Stomach (tissue), 9 donors: ENCODE data around the gene RGS9BP. TPM values are rescaled to one million over a fixed set of nuclear protein-coding genes. Genes with fewer than 3 reads are reported as not detected.

Source experiments
- DNase-seq, 2 donors: peaks; one replicate each; pipeline versions ENCODE4 v3.0.0 to v3.0.0-alpha.2; 2013 to 2019
- H3K27ac ChIP-seq, 5 donors: fragments of 200-600 bp in 4 of 5; sonication (generic) in 4 of 5; one replicate each; pipeline ENCODE4 v1.5.1; 2013 to 2019; ENCODE audit warnings: mild to moderate bottlenecking in 1 of 5, moderate library complexity in 1 of 5
- H3K27me3 ChIP-seq, 3 donors: fragments of 200-600 bp; sonication (generic); one replicate each; pipeline ENCODE4 v1.5.1; 2017 to 2019; ENCODE audit warnings: mixed run types in 1 of 3
- H3K36me3 ChIP-seq, 4 donors: fragments of 200-600 bp; sonication (generic); 1 replicate in 3 of 4; 2 replicates in 1 of 4; pipeline ENCODE4 v1.5.1; 2016 to 2019
- H3K4me1 ChIP-seq, 4 donors: fragments of 200-600 bp; sonication (generic); one replicate each; pipeline ENCODE4 v1.5.1; 2016 to 2019
- H3K4me3 ChIP-seq, 4 donors: fragments of 200-600 bp; sonication (generic) in 3 of 4; one replicate each; pipeline ENCODE4 v1.5.1; 2016 to 2019; ENCODE audit warnings: mild to moderate bottlenecking in 1 of 4
- H3K9me3 ChIP-seq, 4 donors: fragments of 200-600 bp; sonication (generic); one replicate each; pipeline ENCODE4 v1.5.1; 2016 to 2019
- EP300 ChIP-seq: sonication (generic); formaldehyde crosslinking; IDR thresholded peaks from one replicate; pipeline ENCODE4 v1.6.1; 2017; ENCODE audit warnings: antibody characterized with exemption
- POLR2A ChIP-seq, 4 donors: fragments of 450-650 bp; IDR thresholded peaks; one replicate each; pipeline ENCODE4 v1.6.1; 2016; ENCODE audit warnings: antibody characterized with exemption in 4 of 4, control low read depth in 2 of 4, mild to moderate bottlenecking in 1 of 4, moderate library complexity in 1 of 4
- POLR2AphosphoS5 ChIP-seq, 3 donors: sonication (generic); formaldehyde crosslinking; IDR thresholded peaks; one replicate each; pipeline ENCODE4 v1.6.1; 2016; ENCODE audit warnings: antibody characterized with exemption in 3 of 3
- WGBS, 5 donors: extraction: QIAGEN DNeasy Blood & Tissue Kit in 3 of 5; methylation state at CpG; one replicate each; pipeline versions ENCODE4 v1.1.5 to v1.1.7; 2013 to 2018; 5-methylcytosine and 5-hydroxymethylcytosine counted together
- intact Hi-C: fragments of 100-400 bp; cut with DNase I; formaldehyde crosslinking; loops from one replicate; pipeline ENCODE4 v1.15.1; 2023; ENCODE audit warnings: low total_unique reads
- polyA plus RNA-seq, 3 donors: library from polyadenylated mRNA; stranded (reverse); fragments of 200-250 nt; gene quantifications; one replicate each; pipeline ENCODE4 v1.2.3, GENCODE V29; 2013
- total RNA-seq, 5 donors: library from RNA; depleted of rRNA; stranded (reverse); fragments of >200 nt; gene quantifications; one replicate each; pipeline versions ENCODE4 v1.1.0 to v1.2.3, GENCODE V29; 2014 to 2016
- TF ChIP-seq, protein P1 (sequence below), 7 experiments: fragments of 450-650 bp in 4 of 7; fragments of 200-600 bp in 3 of 7; sonication (generic) in 3 of 7; IDR thresholded peaks; one replicate each; pipeline ENCODE4 v1.5.1; 2016 to 2019; ENCODE audit warnings: antibody characterized with exemption in 7 of 7, control low read depth in 2 of 7, mild to moderate bottlenecking in 1 of 7
- donor health status: healthy with polysubstance abuse.
- donor health status: Bipolar disorder and iron deficiency.
- donor health status: healthy.

The RGS9BP gene
- total and polyA plus RNA-seq, 8 donors: 0.15 to 1.2 (median 0.19) TPM; not detected in 3

DNA sequence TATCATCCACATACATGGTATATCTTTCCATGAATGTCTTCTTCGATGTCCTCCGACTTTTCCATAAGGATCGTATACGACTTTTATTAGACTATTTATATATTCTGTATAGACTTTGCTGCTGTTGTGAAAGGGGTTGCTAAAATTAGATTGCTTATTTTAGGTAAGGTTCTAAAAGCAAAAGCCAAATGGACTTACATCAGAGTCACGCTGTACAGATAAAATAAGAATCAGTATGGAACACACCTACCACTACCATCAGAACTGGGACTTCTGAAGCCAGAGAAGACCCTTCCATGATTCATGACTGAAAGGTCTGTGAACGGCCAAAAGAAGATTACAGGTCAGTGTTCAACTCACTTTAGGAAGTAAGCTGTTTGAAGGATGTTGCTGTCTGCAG, 9.6 kb upstream of the RGS9BP start:
- no peak overlapping the region for H3K4me3 ChIP-seq
- no peaks in the 10 kb centered on the region for H3K27me3 ChIP-seq
- TF ChIP-seq, protein P1, sequence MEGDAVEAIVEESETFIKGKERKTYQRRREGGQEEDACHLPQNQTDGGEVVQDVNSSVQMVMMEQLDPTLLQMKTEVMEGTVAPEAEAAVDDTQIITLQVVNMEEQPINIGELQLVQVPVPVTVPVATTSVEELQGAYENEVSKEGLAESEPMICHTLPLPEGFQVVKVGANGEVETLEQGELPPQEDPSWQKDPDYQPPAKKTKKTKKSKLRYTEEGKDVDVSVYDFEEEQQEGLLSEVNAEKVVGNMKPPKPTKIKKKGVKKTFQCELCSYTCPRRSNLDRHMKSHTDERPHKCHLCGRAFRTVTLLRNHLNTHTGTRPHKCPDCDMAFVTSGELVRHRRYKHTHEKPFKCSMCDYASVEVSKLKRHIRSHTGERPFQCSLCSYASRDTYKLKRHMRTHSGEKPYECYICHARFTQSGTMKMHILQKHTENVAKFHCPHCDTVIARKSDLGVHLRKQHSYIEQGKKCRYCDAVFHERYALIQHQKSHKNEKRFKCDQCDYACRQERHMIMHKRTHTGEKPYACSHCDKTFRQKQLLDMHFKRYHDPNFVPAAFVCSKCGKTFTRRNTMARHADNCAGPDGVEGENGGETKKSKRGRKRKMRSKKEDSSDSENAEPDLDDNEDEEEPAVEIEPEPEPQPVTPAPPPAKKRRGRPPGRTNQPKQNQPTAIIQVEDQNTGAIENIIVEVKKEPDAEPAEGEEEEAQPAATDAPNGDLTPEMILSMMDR (IDR thresholded peaks at IDR 0.05): no peak
- TF ChIP-seq EP300: no peak
- no peak for TF ChIP-seq POLR2A (IDR thresholded peaks at IDR 0.05)
- TF ChIP-seq POLR2AphosphoS5 (IDR thresholded peaks at IDR 0.05): no peak
- no peaks in the 10 kb centered on the region for H3K9me3 ChIP-seq
- no peak overlapping the region for H3K27ac ChIP-seq
- intact Hi-C loops: no loop called here
- peaks cover 0 to 22% (median 4%) of the 10 kb centered on the region in 4 donors for H3K36me3 ChIP-seq
- 80 to 94% (median 91%) methylated on average over 6 of the region's 6 CpGs for WGBS, 5 donors
- no peak for DNase-seq
- peaks cover 4 to 22% (median 14%) of the 10 kb centered on the region in 4 donors for H3K4me1 ChIP-seq

DNA sequence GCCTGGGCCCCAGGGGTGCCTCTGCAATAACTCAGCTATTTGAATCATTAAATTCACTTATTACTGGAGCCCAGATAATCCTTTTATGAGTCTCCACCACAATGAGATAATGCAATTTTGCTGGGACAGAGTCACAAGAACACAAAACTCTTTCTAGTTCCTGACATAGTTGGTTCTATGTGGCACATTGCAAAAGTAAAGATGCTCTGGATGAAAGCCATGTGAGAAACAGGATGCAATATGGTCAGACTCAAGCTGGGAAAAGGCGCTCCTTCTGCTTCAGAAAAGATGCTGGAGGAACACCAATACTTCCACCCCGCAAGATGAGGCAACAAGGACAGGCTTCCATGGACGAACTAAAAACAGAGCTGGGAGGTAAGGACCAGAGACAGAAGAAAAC, 6.3 kb upstream of the RGS9BP start:
- Histone ChIP-seq H3K27ac (no peak overlapping the region), H3K27me3 (no peaks in the 10 kb centered on the region), H3K4me1 (peaks cover 18 to 47% (median 32%) of the 10 kb centered on the region in 4 donors), H3K4me3 (no peak overlapping the region), H3K9me3 (no peaks in the 10 kb centered on the region), H3K36me3 (peaks cover 0 to 18% (median 4%) of the 10 kb centered on the region in 4 donors)
- TF ChIP-seq EP300: no peak
- TF ChIP-seq, protein P1 (IDR thresholded peaks at IDR 0.05): no peak
- TF ChIP-seq POLR2A (IDR thresholded peaks at IDR 0.05): no peak
- no peak for TF ChIP-seq POLR2AphosphoS5 (IDR thresholded peaks at IDR 0.05)
- intact Hi-C loops: no loop called here
- DNase-seq: no peak
- 80 to 100% (median 95%) methylated on average over 3 of the region's 3 CpGs for WGBS, 5 donors

DNA sequence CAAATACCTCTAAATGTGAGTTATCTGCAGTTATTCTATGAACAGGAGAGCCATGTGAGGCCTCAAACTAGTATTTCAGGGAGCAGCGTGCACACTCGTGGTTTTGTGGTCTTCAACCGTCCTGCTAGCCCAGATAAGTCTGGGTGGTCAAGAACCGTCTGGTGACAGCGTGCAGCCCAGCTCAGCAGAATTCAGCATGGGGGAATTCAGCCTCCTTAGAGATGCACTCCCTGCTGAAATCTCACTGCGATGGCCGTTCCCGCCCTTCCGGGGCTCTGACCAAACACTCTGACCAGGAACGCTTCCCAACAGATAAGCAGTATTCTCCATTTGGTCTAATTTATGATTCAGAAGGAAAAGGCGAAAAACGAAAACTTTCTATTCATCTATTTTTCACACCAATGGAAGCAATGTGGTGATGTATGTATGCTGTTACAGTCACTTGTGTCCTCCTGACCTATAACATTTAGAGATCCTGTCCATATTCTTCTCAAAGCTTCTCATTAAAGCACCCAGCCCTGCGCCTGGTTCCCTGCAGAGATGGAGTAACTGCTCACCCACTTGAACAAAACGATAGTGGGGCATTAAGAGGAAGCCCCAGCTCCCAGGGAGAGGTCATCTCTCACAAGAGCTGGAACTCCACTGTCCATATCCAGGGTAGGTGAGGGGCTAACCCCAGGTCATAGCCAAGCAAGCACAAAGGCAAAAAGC, 3.6 kb upstream of the RGS9BP start:
- H3K4me1 ChIP-seq: peaks cover 36 to 66% (median 50%) of the 10 kb centered on the region in 4 donors

DNA sequence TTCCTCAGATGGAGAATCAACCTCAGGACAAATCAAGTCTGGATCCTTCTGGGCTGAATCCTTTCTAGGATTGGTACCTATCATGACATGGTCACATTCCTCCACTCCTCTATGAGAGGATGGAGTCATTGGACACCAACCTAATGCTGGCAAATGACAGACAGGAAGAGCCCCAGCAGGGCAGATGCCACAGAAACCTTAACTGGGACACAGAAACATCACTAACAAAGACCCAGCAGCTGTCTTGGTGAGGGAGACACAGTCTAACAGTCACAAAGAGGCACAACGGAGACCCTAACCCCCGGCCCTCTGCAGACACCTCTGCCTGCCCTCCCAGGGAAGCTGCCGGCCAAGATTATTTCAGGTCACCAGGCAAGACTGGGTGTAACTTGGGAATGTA, 2.8 kb upstream of the RGS9BP start:
- intact Hi-C loops: no loop called here
- 61 to 92% (median 83%) methylated on average over 3 of the region's 3 CpGs for WGBS, 5 donors
- Histone ChIP-seq H3K27me3 (peaks cover 0 to 24% (median 19%) of the 10 kb centered on the region in 3 donors), H3K27ac (no peak overlapping the region), H3K4me1 (peaks cover 39 to 68% (median 54%) of the 10 kb centered on the region in 4 donors), H3K4me3 (no peak overlapping the region), H3K36me3 (no peaks in the 10 kb centered on the region), H3K9me3 (no peaks in the 10 kb centered on the region)
- TF ChIP-seq, protein P1 (IDR thresholded peaks at IDR 0.05): no peak
- TF ChIP-seq EP300: no peak
- no peak for DNase-seq

More for the DNA sequence above, 3.6 kb upstream of the RGS9BP start:
- H3K27me3 ChIP-seq: peaks cover 0 to 16% (median 13%) of the 10 kb centered on the region in 3 donors
- H3K9me3 ChIP-seq: no peaks in the 10 kb centered on the region
- no peak overlapping the region for H3K27ac ChIP-seq
- WGBS, 5 donors: 66 to 82% (median 78%) methylated on average over 14 of the region's 14 CpGs
- DNase-seq: no peak
- H3K4me3 ChIP-seq: no peak overlapping the region
- TF ChIP-seq, protein P1 (IDR thresholded peaks at IDR 0.05): no peak
- TF ChIP-seq POLR2A (IDR thresholded peaks at IDR 0.05) (no peak), EP300 (no peak), POLR2AphosphoS5 (IDR thresholded peaks at IDR 0.05) (no peak)
- intact Hi-C loops: no loop called here
- peaks cover 0 to 5% (median 2%) of the 10 kb centered on the region in 4 donors for H3K36me3 ChIP-seq
